H54 (cell line): Measurements from ENCODE around the gene NSMCE1.
"Not testable (repeated sequence)": the region's sequence is repeated elsewhere in the genome, so short reads cannot be mapped to it uniquely, and the experiment has no call there.

Source experiments
- DNase-seq: peaks from one replicate; pipeline ENCODE4 v3.0.0; 2011; ENCODE audit warnings: low spot score, mixed read lengths; ENCODE audit not compliant: insufficient read length
- FAIRE-seq: peaks from 3 replicates; lab custom pipeline; 2011; peaks lifted over from hg19 to GRCh38; lab: Jason Lieb, UNC
- POLR2A ChIP-seq: IDR thresholded peaks from 2 replicates; pipeline ENCODE4 v1.6.1; 2011; ENCODE audit warnings: low read depth, mild to moderate bottlenecking, low read length

NSMCE1 gene

DNA sequence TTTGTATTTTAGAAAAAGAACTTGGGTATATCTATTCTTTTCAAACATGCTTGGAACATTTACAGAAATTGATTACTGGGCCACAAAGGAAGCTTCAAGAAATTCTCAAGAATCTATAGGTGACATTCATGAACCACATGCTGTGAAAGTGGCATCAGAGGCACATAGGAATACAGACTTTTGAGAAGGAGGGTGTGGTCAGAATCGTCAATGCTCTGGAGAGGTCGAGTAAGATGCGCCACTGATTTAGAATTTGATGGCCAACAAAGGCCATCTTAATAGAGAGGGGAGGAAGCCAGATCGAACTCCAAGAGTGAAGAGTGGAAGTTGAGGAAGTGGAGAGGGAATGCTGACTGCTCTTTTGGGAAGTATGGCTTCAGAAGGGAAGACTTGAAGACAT is 3.5 kb upstream of the NSMCE1 start:
- no peak for TF ChIP-seq POLR2A
- no peak for FAIRE-seq
- DNase-seq = no peak

GRCh38 chr16:27270349-27270748 is 1.8 kb upstream of the NSMCE1 start:
- FAIRE-seq (no peak), DNase-seq (no peak)
- TF ChIP-seq POLR2A = no peak

- FAIRE-seq = no peak
- TF ChIP-seq POLR2A = no peak
- DNase-seq = no peak
Measured at GRCh38 chr16:27269300-27270150, 953 bp upstream of the NSMCE1 start.

GRCh38 chr16:27267037-27267677 is 1.4 kb downstream of the NSMCE1 start:
- DNase-seq (no peak), FAIRE-seq (no peak)
- no peak for TF ChIP-seq POLR2A

DNA sequence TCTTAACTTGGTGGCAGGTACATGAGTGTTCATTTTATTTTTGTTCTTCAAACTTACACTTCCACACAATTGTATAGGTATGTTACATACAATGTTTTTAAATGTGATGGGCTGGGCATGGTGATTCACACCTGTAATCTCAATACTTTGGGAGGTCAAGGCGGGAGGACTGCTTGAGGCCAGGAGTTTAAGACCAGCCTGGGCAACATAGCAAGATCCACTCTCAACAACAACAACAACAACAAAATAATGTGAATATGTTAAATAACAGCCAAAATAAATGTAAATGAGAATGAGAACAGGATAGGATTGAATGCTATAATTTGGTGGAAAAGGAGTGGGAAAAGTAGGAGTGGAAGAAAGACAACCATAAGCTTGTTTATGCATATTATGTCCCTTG is 2.6 kb downstream of the NSMCE1 start:
- no peak for TF ChIP-seq POLR2A
- DNase-seq (no peak), FAIRE-seq (no peak)

DNA sequence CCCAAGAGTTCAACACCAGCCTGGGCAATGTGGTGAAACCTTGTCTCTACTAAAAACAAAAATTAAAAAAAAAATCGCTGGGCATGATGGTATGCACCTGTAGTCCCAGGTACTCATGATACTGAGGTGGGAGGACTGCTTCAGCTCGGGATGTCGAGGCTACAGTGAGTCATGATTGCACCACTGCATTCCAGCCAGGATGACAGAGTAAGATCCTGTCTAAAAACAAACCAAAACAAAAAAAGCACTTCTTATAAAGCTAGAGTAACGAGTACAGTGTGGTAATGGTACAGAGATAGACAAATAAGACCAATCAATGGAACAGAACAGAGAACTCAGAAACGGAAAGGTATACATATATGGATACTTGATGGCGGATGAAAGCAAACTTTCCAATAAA is 4.4 kb downstream of the NSMCE1 start:
- peak; percentile 93 for FAIRE-seq
- no peak for TF ChIP-seq POLR2A
- no peak for DNase-seq

GRCh38 chr16:27262904-27263423 is 5.6 kb downstream of the NSMCE1 start:
- FAIRE-seq, DNase-seq: not testable (repeated sequence)

DNA sequence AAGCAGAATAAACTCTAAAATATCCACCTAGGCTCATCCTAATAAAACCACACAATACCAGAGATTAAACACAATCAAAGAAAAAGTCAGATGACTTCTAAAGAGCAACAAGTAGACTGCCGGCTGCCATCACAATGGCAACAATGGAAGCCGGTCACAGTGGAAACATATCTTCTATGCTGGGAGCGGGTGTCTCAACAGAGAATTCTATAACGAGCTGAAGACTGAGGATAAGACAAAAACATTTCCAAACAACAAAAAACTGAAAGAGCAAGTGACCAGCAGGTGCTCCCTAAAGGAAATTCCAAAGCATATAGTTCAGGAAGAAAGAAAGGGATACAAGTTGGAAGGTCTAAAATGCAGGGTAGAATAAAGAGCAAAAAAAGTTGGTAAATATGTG is 8.9 kb downstream of the NSMCE1 start:
- no peak for DNase-seq
- no peak for FAIRE-seq
- no peak for TF ChIP-seq POLR2A

GRCh38 chr16:27258241-27258734 is 10.3 kb downstream of the NSMCE1 start:
- no peak for DNase-seq
- no peak for FAIRE-seq
- TF ChIP-seq POLR2A = no peak

DNA sequence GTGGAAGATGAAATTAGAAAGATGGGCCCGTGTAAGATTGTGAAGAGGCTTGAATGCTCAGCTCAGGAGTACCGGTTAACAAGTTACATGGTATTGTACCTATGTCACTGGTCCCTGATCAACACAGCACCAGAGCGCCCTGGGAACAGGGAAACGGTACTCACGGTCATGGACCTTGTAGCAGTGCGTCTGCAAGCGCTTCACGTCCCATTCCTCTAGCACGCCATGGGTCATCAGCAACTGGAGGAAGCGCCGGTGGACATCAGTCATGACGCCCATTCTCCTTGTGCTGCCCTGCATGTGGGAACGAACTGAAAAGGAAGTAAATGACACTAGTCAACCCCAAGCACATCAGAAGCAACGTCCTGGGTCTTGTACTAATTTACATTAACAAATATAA is 11.3 kb downstream of the NSMCE1 start:
- no peak for DNase-seq
- no peak for TF ChIP-seq POLR2A
- no peak for FAIRE-seq

- DNase-seq (no peak), FAIRE-seq (no peak)
- no peak for TF ChIP-seq POLR2A
Measured at GRCh38 chr16:27256861-27257260, 11.7 kb downstream of the NSMCE1 start.

- TF ChIP-seq POLR2A = no peak
- no peak for DNase-seq
- no peak for FAIRE-seq
Measured at GRCh38 chr16:27254262-27254811, 14.2 kb downstream of the NSMCE1 start.

DNA sequence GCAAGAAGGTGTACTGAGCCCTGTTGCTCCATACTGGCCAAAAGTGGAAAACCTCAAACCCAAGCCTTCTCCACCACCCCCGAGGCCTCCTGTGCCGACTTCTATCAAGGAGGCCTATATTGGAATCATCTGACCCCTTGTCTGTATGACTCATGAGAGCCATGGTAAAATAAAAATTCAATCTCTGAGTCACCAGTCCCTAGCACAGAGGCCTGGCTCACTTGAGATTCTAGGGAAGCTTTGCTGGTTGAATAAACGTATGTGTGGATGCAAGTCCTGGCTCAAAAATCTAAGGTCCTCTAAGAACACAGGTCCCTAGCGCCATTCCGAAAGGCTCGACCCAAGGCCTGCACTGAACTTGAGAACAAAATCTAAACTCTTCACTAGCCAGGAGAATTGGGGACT is 15.0 kb downstream of the NSMCE1 start:
- DNase-seq (peak; percentile 75), FAIRE-seq (peak; percentile 76)
- no peak for TF ChIP-seq POLR2A

GRCh38 chr16:27252206-27252585 is 16.4 kb downstream of the NSMCE1 start:
- no peak for DNase-seq
- no peak for TF ChIP-seq POLR2A
- FAIRE-seq = no peak
